ENCODE data around the gene NOL9.
A peak's percentile ranks its signal among the peaks of the same experiment; 100 is the strongest.

The NOL9 gene

GRCh38 chr1:6582370-6582769, 28.1 kb upstream of the NOL9 start:
- H3K4me3 ChIP-seq (ENCODE audit: low read length), result no peak overlapping the region
- TF ChIP-seq, protein P1, sequence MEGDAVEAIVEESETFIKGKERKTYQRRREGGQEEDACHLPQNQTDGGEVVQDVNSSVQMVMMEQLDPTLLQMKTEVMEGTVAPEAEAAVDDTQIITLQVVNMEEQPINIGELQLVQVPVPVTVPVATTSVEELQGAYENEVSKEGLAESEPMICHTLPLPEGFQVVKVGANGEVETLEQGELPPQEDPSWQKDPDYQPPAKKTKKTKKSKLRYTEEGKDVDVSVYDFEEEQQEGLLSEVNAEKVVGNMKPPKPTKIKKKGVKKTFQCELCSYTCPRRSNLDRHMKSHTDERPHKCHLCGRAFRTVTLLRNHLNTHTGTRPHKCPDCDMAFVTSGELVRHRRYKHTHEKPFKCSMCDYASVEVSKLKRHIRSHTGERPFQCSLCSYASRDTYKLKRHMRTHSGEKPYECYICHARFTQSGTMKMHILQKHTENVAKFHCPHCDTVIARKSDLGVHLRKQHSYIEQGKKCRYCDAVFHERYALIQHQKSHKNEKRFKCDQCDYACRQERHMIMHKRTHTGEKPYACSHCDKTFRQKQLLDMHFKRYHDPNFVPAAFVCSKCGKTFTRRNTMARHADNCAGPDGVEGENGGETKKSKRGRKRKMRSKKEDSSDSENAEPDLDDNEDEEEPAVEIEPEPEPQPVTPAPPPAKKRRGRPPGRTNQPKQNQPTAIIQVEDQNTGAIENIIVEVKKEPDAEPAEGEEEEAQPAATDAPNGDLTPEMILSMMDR (conservative IDR thresholded peaks at IDR 0.05; ENCODE audit: low read length), result no peak
- DNase-seq (ENCODE audit: low read depth), result no peak

DNA sequence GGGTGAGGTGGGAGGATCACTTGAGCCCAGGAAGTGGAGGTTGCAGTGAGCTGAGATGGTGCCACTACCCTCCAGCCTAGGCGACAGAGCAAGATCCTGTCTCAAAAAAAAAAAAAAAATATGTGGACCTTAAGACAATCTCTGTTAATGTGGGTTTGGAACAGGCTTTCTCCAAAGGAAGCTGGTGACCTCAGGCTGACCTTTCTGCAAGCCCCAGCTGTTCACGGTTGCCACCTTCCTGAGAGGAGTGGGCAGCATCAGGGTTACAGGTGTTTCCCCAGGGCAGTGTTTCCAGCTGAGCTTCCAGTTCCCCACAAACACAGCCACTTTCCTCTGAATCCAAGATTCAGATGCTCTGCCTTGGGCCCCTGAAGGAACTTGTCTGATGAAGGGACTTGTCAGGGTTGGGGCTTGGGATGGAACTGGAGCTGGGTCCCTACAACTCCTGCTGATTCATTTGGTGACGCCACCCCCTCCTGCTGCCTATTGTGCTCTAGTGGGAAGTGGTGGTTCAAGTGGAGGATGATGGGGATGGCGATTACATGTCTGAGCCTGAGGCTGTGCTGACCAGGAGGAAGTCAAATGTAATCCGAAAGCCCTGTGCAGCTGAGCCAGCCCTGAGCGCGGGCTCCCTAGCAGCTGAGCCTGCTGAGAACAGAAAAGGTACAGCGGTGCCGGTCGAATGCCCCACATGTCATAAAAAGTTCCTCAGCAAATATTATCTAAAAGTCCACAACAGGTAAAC, 27.4 kb upstream of the NOL9 start:
- H3K4me3 ChIP-seq (ENCODE audit: low read length), result no peak overlapping the region
- DNase-seq (ENCODE audit: low read depth), result no peak
- TF ChIP-seq, protein P1 (conservative IDR thresholded peaks at IDR 0.05; ENCODE audit: low read length), result no peak

DNA sequence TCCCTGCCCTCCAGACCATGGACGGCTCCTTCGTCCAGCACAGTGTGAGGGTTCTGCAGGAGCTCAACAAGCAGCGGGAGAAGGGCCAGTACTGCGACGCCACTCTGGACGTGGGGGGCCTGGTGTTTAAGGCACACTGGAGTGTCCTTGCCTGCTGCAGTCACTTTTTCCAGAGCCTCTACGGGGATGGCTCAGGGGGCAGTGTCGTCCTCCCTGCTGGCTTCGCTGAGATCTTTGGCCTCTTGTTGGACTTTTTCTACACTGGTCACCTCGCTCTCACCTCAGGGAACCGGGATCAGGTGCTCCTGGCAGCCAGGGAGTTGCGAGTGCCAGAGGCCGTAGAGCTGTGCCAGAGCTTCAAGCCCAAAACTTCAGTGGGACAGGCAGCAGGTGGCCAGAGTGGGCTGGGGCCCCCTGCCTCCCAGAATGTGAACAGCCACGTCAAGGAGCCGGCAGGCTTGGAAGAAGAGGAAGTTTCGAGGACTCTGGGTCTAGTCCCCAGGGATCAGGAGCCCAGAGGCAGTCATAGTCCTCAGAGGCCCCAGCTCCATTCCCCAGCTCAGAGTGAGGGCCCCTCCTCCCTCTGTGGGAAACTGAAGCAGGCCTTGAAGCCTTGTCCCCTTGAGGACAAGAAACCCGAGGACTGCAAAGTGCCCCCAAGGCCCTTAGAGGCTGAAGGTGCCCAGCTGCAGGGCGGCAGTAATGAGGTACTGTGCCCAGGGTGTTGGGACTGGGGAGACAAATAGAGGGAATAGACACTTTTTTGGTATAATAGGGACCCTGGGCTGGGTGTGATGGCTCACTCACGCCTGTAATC, 26.5 kb upstream of the NOL9 start:
- TF ChIP-seq, protein P1 (conservative IDR thresholded peaks at IDR 0.05; ENCODE audit: low read length), result peak; percentile 13; the same call in 1 of the 2 replicates
- no peak for DNase-seq (ENCODE audit: low read depth)
- H3K4me3 ChIP-seq (ENCODE audit: low read length), result peak overlapping the region; percentile 82

DNA sequence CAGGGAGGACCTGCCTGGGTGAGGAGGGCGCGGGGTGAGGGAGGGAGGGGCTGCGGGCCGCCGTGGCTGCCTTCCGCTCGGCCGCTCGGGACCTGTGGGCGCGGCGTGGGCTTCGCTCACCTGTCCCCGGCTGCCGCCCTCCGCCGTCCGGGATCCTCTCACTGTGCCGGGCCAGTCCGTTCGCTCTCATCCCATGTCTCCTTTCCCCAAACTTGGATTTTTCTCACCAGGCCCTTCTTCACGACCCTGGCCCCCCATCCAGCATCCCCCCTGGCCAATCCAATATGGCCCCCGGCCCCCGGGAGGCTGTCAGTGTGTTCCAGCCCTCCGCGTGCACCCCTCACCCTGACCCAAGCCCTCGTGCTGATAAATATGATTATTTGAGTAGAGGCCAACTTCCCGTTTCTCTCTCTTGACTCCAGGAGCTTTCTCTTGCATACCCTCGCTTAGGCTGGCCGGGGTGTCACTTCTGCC, 25.8 kb upstream of the NOL9 start:
- TF ChIP-seq, protein P1 (conservative IDR thresholded peaks at IDR 0.05; ENCODE audit: low read length), result no peak
- DNase-seq (ENCODE audit: low read depth), result no peak
- peak overlapping the region; percentile 82 for H3K4me3 ChIP-seq (ENCODE audit: low read length)

GRCh38 chr1:6579374-6580118, 25.2 kb upstream of the NOL9 start, which contains the start of gene ZBTB48:
TSS of gene ZBTB48 (plus strand) at chr1:6579994. CDS start at chr1:6580610, 616 bp downstream.
- TF ChIP-seq, protein P1 (conservative IDR thresholded peaks at IDR 0.05; ENCODE audit: low read length), result no peak
- DNase-seq (ENCODE audit: low read depth), result peak; percentile 94
- peak within 1 kb of the TSS; percentile 82 for H3K4me3 ChIP-seq (ENCODE audit: low read length)

DNA sequence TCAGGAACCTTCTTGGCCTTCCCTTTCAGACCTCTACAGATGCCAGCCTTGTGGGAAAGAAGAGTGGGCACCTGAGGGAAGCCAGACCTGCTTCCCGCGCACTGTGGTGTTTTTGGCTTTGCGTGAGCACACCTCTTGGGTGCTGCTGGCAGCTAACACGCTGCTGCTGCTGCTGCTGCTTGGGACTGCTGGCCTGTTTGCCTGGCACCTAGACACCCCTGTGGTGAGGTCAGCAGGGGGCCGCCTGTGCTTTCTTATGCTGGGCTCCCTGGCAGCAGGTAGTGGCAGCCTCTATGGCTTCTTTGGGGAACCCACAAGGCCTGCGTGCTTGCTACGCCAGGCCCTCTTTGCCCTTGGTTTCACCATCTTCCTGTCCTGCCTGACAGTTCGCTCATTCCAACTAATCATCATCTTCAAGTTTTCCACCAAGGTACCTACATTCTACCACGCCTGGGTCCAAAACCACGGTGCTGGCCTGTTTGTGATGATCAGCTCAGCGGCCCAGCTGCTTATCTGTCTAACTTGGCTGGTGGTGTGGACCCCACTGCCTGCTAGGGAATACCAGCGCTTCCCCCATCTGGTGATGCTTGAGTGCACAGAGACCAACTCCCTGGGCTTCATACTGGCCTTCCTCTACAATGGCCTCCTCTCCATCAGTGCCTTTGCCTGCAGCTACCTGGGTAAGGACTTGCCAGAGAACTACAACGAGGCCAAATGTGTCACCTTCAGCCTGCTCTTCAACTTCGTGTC, 24.5 kb upstream of the NOL9 start:
- DNase-seq (ENCODE audit: low read depth), result no peak
- peak overlapping the region; percentile 82 for H3K4me3 ChIP-seq (ENCODE audit: low read length)

More for the DNA sequence above, 24.5 kb upstream of the NOL9 start:
- TF ChIP-seq, protein P1 (conservative IDR thresholded peaks at IDR 0.05; ENCODE audit: low read length), result no peak
